ENCODE measurements around the gene ZBED5. TPM values are rescaled to one million over a fixed set of nuclear protein-coding genes. Genes with fewer than 3 reads are reported as not detected.

Gene ZBED5
- total and polyA plus RNA-seq, 9 of the 15 experiments (the other 6 are each of a cell fraction or from before 2014, with no cell fraction given) = 12.4 to 70.7 (median 26.8) TPM

DNA sequence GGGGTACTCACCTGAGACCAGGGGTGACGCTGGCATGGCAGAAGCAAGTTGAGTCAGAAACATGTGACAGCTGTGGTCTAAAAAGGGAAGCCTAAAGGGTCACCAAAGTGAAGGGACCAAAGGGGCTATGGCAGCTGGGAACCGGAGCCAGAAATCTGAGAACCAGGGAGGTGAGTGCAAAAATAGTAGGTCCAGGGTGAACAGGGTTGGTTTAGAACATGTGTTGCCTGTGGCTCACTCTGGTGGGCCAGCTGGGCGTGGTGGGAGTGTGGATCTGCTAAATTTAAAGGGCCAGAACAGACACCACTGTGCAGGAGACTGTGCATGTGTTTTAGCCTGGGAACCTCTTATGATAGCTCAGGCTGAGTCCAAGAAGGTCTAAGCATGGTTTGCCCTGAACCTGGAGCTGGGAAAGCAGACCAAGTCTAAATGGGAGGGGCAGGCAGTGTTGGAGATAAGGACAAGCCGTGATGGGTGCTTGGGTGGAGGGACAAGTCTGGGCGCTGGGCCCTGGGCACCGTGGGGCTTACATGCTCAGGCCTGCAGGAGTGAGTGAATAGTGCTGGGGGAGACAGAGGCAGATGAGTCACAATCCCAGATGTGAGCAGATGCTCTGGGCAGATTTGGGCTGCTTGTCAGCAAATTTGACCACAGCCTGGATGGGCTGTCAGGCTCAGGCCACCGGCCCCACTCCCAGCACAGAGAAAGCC is 41.4 kb upstream of the ZBED5 start (continued):
- TF ChIP-seq ZNF668 (CRISPR knock-in tag; IDR thresholded peaks at IDR 0.05) = no peak
- TF ChIP-seq SMARCE1 (IDR thresholded peaks at IDR 0.05) = peak; percentile 99
- TF ChIP-seq ZNF277 (CRISPR knock-in tag; IDR thresholded peaks at IDR 0.05; ENCODE audit: borderline replicate concordance) = no peak
- TF ChIP-seq TAF1 (IDR thresholded peaks at IDR 0.05; ENCODE audit: control insufficient read depth, extremely low read depth, insufficient read depth, low read length, severe bottlenecking) = peak; percentile 38
- peak; percentile 97 for TF ChIP-seq SMARCC2 (IDR thresholded peaks at IDR 0.05; ENCODE audit: low read depth)
- TF ChIP-seq, protein P1, sequence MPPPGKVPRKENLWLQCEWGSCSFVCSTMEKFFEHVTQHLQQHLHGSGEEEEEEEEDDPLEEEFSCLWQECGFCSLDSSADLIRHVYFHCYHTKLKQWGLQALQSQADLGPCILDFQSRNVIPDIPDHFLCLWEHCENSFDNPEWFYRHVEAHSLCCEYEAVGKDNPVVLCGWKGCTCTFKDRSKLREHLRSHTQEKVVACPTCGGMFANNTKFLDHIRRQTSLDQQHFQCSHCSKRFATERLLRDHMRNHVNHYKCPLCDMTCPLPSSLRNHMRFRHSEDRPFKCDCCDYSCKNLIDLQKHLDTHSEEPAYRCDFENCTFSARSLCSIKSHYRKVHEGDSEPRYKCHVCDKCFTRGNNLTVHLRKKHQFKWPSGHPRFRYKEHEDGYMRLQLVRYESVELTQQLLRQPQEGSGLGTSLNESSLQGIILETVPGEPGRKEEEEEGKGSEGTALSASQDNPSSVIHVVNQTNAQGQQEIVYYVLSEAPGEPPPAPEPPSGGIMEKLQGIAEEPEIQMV (tag; conservative IDR thresholded peaks at IDR 0.05; ENCODE audit: low read depth) = no peak
- TF ChIP-seq, protein P2, sequence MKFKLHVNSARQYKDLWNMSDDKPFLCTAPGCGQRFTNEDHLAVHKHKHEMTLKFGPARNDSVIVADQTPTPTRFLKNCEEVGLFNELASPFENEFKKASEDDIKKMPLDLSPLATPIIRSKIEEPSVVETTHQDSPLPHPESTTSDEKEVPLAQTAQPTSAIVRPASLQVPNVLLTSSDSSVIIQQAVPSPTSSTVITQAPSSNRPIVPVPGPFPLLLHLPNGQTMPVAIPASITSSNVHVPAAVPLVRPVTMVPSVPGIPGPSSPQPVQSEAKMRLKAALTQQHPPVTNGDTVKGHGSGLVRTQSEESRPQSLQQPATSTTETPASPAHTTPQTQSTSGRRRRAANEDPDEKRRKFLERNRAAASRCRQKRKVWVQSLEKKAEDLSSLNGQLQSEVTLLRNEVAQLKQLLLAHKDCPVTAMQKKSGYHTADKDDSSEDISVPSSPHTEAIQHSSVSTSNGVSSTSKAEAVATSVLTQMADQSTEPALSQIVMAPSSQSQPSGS (CRISPR knock-in tag; IDR thresholded peaks at IDR 0.05) = no peak
- TF ChIP-seq ZNF146 (CRISPR knock-in tag; IDR thresholded peaks at IDR 0.05; ENCODE audit: unreplicated experiment) = no peak
- no peak for TF ChIP-seq STAT6 (CRISPR knock-in tag; IDR thresholded peaks at IDR 0.05)
- no peak for TF ChIP-seq NR2F6 (CRISPR knock-in tag; IDR thresholded peaks at IDR 0.05)
- TF ChIP-seq SRSF1 (IDR thresholded peaks at IDR 0.05; ENCODE audit: low read depth, low read length) = no peak
- TF ChIP-seq SP2 (IDR thresholded peaks at IDR 0.05; ENCODE audit: extremely low read depth, low read depth, low read length, poor library complexity, severe bottlenecking) = no peak
- TF ChIP-seq ZNF324 (CRISPR knock-in tag; IDR thresholded peaks at IDR 0.05) = no peak
- peak; percentile 8; the same call in 1 of the 2 replicates for TF ChIP-seq TRIM28 (IDR thresholded peaks at IDR 0.05)
- peak; percentile 93 for TF ChIP-seq TEAD4 (IDR thresholded peaks at IDR 0.05; ENCODE audit: low read length)
- TF ChIP-seq TEAD4 (CRISPR knock-in tag; IDR thresholded peaks at IDR 0.05; ENCODE audit: borderline replicate concordance) = no peak
- TF ChIP-seq NUFIP1 (IDR thresholded peaks at IDR 0.05; ENCODE audit: partially characterized antibody) = peak; percentile 66
